Bronchial epithelial cell (primary cell): ENCODE data around the gene PPP1R3G. TPM values are rescaled to one million over a fixed set of nuclear protein-coding genes. Genes with fewer than 3 reads are reported as not detected.

Source experiments
- DNase-seq: peaks from one replicate; pipeline ENCODE4 v3.0.0-alpha.2; 2010; ENCODE audit warnings: low read depth
- FAIRE-seq: peaks from 2 replicates; lab custom pipeline; 2011; peaks lifted over from hg19 to GRCh38; lab: Jason Lieb, UNC
- H3K27me3 ChIP-seq: 2 replicates; pipeline ENCODE4 v1.5.1; 2011; ENCODE audit warnings: low read length; ENCODE audit not compliant: control insufficient read depth, insufficient read depth
- H3K36me3 ChIP-seq: 2 replicates; pipeline ENCODE4 v1.5.1; 2011; ENCODE audit warnings: low read length; ENCODE audit not compliant: control insufficient read depth, insufficient read depth
- H3K4me3 ChIP-seq: 2 replicates; pipeline ENCODE4 v1.5.1; 2011; ENCODE audit warnings: mild to moderate bottlenecking, low read depth, low read length, control low read depth
- total RNA-seq: library from RNA; depleted of rRNA; stranded (reverse); fragments of >200 nt; gene quantifications from 2 replicates; pipeline ENCODE4 v1.2.1, GENCODE V29; 2014
- TF ChIP-seq, protein P1 (sequence below): IDR thresholded peaks from 2 replicates; pipeline ENCODE4 v1.5.1; 2011; ENCODE audit warnings: mild to moderate bottlenecking, moderate library complexity, low read length, control low read depth, inconsistent platforms; ENCODE audit not compliant: insufficient read depth, severe bottlenecking

Gene PPP1R3G
- total RNA-seq, 1 donor from 2014 or later, result 1.8 TPM

DNA sequence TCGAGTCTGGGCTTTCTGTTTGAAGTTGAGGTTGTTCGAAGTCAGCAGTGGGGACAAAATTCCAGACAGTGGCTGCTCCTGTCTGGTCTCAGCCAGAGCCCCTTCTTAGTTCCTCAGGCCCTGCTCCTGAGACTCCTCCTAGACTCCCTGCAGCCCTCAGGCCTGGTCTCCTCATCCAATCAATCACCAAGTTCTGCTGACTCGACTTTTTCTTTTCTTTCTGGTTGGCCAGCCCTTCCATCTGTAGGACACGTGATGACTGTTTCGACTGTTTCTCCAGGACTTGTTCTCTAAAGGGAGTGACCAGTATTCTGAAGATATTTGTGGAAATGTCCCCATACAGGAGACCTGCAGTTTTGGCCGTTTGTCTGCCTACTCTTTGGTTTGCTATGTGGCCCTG lies 19.5 kb downstream of the PPP1R3G start:
- Histone ChIP-seq H3K36me3 (no peaks in the 10 kb centered on the region), H3K4me3 (no peak overlapping the region), H3K27me3 (no peaks in the 10 kb centered on the region)
- no peak for DNase-seq
- TF ChIP-seq, protein P1, sequence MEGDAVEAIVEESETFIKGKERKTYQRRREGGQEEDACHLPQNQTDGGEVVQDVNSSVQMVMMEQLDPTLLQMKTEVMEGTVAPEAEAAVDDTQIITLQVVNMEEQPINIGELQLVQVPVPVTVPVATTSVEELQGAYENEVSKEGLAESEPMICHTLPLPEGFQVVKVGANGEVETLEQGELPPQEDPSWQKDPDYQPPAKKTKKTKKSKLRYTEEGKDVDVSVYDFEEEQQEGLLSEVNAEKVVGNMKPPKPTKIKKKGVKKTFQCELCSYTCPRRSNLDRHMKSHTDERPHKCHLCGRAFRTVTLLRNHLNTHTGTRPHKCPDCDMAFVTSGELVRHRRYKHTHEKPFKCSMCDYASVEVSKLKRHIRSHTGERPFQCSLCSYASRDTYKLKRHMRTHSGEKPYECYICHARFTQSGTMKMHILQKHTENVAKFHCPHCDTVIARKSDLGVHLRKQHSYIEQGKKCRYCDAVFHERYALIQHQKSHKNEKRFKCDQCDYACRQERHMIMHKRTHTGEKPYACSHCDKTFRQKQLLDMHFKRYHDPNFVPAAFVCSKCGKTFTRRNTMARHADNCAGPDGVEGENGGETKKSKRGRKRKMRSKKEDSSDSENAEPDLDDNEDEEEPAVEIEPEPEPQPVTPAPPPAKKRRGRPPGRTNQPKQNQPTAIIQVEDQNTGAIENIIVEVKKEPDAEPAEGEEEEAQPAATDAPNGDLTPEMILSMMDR, result no peak
- no peak for FAIRE-seq

DNA sequence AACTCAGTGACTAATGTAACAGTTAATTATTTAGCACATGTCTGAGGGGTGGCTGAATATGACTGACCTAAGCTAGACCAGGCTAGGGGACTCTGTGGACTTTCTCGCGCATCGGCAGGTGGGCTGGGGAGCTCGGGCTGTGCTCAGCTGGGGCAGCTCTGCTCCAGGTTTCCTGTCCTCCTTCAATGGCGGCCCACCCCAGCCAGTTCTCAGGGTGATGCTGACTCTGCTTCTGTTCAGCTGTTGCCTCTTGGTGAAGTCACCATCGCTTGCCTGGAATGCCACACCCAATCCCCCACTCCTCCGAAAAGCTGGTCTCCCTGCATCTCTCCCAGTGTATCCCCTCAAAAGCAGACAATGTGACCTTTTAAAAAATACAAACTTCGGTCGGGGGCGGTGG lies 20.0 kb downstream of the PPP1R3G start:
- FAIRE-seq (no peak), DNase-seq (no peak)
- TF ChIP-seq, protein P1, result no peak

DNA sequence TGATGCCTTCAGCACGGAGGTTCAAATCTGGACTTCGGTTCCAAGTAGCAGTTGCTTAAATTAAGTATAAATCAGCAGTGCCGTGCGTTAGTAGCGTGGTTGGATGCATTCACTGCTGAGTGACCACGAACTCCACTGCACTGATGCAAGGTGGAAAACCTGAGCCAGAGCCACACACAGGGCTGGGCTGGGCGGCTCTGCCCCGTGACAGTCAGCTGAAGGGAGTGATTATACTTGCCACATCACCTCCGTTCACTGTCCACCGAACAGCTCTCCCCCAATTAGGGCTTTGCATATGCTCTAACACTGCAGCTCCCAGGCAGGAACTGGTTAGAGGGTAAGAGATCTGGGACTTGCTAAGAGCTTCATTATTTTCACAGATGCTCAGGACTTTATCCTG lies 22.2 kb downstream of the PPP1R3G start:
- Histone ChIP-seq H3K4me3 (no peak overlapping the region), H3K36me3 (no peaks in the 10 kb centered on the region), H3K27me3 (no peaks in the 10 kb centered on the region)
- FAIRE-seq, result no peak
- DNase-seq, result no peak
- TF ChIP-seq, protein P1, result no peak

More for the DNA sequence above, 20.0 kb downstream of the PPP1R3G start:
- H3K4me3 ChIP-seq, result no peak overlapping the region
- no peaks in the 10 kb centered on the region for H3K27me3 ChIP-seq
- H3K36me3 ChIP-seq, result no peaks in the 10 kb centered on the region

DNA sequence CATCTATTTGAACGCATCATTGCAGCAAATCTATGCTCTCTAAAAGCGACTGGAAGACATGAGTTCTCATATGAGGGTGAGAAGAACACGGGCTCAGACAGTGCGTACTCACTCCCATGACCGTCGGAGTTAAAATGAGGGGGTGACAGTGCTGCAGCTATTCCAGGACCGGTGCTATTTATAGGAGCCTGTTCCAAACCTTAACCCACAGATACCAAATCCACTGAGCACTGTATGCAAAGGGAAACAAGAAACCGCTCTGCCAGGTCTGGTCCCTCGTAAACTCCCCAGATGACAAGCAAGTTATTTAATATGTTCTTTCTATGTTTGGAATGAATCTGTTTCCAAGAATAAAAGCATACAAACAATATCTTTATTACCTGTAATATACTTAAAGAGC lies 22.9 kb downstream of the PPP1R3G start:
- TF ChIP-seq, protein P1, result no peak
- no peak for FAIRE-seq
- DNase-seq, result no peak
- H3K36me3 ChIP-seq, result no peaks in the 10 kb centered on the region
- H3K27me3 ChIP-seq, result no peaks in the 10 kb centered on the region
- H3K4me3 ChIP-seq, result no peak overlapping the region

DNA sequence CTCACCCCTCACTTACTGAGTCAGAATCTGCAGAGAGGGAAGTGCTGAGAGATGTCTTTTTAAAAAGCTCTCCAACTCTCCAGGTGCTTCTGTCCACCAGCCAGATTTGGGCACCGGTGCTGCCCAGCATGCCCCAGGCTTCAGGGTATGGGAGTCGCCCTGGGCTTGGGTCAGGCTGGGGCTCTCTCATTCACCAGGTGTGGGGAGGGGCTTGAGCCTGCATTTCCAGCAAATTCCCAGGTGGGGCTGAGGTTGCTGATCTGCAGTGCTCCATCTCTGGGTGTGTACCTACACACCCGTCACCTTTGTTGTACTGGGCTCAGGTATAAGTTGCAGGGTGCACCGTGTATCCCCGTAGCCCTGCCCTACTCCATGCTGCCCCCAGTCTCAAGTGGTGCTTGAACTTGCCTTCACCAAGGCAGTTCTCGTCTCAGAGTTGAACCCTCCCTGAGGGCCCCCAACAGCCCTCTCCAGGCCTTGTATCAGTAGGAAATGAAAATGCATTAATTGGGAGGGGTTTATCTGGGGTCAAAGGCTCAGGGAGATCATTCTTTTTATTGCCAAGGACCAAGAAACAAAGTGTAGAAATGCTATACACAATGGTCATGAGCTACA lies 23.5 kb downstream of the PPP1R3G start:
- no peaks in the 10 kb centered on the region for H3K27me3 ChIP-seq
- FAIRE-seq (no peak), DNase-seq (no peak)
- H3K36me3 ChIP-seq, result no peaks in the 10 kb centered on the region
- TF ChIP-seq, protein P1, result no peak
- no peak overlapping the region for H3K4me3 ChIP-seq

DNA sequence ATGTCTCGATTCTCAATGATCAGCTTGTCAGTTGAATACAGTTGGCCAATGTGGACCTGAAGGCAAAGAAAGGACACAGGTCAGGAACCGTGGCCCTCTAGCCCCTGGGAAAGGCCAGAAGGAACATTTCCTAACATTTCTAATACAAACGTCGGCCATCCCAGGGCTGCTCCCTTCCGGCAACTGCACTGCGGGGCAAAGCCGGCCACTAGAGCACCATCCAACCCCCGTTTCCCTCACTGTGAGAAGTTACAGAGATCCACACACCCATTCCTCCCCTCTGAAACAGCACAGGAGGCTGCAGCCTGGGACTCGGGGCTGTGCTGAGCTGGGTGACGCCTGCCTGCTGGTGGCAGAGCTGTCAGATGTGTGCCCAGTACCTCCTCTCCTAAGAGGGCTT lies 24.3 kb downstream of the PPP1R3G start:
- no peak overlapping the region for H3K4me3 ChIP-seq
- DNase-seq, result no peak
- TF ChIP-seq, protein P1, result no peak

More for the DNA sequence above, 24.3 kb downstream of the PPP1R3G start:
- Histone ChIP-seq H3K27me3 (no peaks in the 10 kb centered on the region), H3K36me3 (no peaks in the 10 kb centered on the region)
- no peak for FAIRE-seq
